ENCODE measurements around the gene S100PBP. TPM values are rescaled to one million over a fixed set of nuclear protein-coding genes. Genes with fewer than 3 reads are reported as not detected.

S100PBP gene
- total and polyA plus RNA-seq, 10 of the 15 experiments (the other 5 are each of a cell fraction or from before 2014, with no cell fraction given), result 17.0 to 98.3 (median 40.6) TPM

DNA sequence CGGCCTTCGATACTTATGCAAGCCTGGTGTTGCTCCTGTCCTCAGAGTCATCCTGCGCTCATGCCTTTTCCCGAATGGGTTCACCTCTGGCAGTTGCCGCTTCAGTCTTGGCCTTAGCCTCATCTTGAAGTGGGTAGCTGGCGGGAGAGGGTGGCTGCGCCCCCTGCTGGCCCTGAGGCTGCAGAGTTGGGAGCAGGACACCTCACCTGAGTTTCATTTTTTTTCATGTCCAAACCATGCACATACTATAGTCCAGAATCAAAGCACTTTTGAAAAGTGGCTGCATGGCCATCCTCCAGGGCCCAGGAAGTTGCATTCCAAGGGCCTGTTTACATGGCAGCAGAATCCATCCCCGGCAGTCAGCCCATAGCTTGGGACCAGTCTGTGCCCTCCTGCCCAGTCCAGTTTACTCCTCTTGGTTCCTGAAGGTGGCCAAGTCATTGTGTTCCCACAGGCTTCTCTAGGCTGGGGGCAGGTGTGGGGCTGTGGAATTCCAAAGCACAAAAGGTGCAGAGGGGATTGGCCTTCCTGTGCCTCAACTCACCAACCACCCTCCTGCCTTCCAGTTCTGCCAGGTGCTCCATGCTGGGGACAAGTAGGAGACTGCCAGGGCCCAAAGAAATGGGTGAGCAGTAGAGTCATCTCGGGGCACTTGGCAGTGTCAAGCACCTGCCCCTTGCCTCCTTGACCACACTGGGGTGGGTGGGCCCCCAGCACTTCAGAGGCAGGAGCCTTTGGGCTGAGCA, 44.3 kb upstream of the S100PBP start (continued):
- TF ChIP-seq RAD21 (IDR thresholded peaks at IDR 0.05; ENCODE audit: insufficient read depth, low read depth, low read length) (peak; percentile 85), SMARCA5 (IDR thresholded peaks at IDR 0.05) (peak; percentile 65; the same call in 1 of the 2 replicates), RELA (IDR thresholded peaks at IDR 0.05; ENCODE audit: borderline replicate concordance, partially characterized antibody) (peak; percentile 34), HDAC6 (IDR thresholded peaks at IDR 0.05; ENCODE audit: unreplicated experiment) (no peak), TAF1 (IDR thresholded peaks at IDR 0.05; ENCODE audit: borderline replicate concordance, low read depth, low read length) (no peak), SPI1 (IDR thresholded peaks at IDR 0.05; ENCODE audit: borderline replicate concordance, insufficient read depth, low read depth, low read length) (no peak), ATF7 (IDR thresholded peaks at IDR 0.05; ENCODE audit: low read depth) (no peak), ZNF384 (IDR thresholded peaks at IDR 0.05; ENCODE audit: borderline replicate concordance, low read depth, low read length) (peak; percentile 71), CREB1 (IDR thresholded peaks at IDR 0.05; ENCODE audit: low read depth) (0 out of 2 replicates have a peak, but pooled peaks have one; percentile 20), YY1 (IDR thresholded peaks at IDR 0.05; ENCODE audit: low read depth, low read length) (peak; percentile 78; the same call in 1 of the 2 replicates), RBBP5 (conservative IDR thresholded peaks at IDR 0.05) (no peak), TCF7 (IDR thresholded peaks at IDR 0.05; ENCODE audit: borderline replicate concordance) (no peak), SP1 (IDR thresholded peaks at IDR 0.05; ENCODE audit: low read depth, low read length) (no peak), LARP7 (IDR thresholded peaks at IDR 0.05) (peak; percentile 31; the same call in 1 of the 2 replicates)
- TF ChIP-seq, protein P1, sequence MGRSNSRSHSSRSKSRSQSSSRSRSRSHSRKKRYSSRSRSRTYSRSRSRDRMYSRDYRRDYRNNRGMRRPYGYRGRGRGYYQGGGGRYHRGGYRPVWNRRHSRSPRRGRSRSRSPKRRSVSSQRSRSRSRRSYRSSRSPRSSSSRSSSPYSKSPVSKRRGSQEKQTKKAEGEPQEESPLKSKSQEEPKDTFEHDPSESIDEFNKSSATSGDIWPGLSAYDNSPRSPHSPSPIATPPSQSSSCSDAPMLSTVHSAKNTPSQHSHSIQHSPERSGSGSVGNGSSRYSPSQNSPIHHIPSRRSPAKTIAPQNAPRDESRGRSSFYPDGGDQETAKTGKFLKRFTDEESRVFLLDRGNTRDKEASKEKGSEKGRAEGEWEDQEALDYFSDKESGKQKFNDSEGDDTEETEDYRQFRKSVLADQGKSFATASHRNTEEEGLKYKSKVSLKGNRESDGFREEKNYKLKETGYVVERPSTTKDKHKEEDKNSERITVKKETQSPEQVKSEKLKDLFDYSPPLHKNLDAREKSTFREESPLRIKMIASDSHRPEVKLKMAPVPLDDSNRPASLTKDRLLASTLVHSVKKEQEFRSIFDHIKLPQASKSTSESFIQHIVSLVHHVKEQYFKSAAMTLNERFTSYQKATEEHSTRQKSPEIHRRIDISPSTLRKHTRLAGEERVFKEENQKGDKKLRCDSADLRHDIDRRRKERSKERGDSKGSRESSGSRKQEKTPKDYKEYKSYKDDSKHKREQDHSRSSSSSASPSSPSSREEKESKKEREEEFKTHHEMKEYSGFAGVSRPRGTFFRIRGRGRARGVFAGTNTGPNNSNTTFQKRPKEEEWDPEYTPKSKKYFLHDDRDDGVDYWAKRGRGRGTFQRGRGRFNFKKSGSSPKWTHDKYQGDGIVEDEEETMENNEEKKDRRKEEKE (IDR thresholded peaks at IDR 0.05), result no peak
- TF ChIP-seq, protein P2, sequence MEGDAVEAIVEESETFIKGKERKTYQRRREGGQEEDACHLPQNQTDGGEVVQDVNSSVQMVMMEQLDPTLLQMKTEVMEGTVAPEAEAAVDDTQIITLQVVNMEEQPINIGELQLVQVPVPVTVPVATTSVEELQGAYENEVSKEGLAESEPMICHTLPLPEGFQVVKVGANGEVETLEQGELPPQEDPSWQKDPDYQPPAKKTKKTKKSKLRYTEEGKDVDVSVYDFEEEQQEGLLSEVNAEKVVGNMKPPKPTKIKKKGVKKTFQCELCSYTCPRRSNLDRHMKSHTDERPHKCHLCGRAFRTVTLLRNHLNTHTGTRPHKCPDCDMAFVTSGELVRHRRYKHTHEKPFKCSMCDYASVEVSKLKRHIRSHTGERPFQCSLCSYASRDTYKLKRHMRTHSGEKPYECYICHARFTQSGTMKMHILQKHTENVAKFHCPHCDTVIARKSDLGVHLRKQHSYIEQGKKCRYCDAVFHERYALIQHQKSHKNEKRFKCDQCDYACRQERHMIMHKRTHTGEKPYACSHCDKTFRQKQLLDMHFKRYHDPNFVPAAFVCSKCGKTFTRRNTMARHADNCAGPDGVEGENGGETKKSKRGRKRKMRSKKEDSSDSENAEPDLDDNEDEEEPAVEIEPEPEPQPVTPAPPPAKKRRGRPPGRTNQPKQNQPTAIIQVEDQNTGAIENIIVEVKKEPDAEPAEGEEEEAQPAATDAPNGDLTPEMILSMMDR (IDR thresholded peaks at IDR 0.05 in 2 of 3, conservative IDR thresholded peaks at IDR 0.05 in 1 of 3; ENCODE audit: control insufficient read depth in 2 of 3, extremely low read depth in 1 of 3, insufficient read depth in 1 of 3, low read depth in 3 of 3, low read length in 3 of 3), result peak; percentile 93 to 97 (median 96); a peak in 5 of 6 replicates
- TF ChIP-seq, protein P3, sequence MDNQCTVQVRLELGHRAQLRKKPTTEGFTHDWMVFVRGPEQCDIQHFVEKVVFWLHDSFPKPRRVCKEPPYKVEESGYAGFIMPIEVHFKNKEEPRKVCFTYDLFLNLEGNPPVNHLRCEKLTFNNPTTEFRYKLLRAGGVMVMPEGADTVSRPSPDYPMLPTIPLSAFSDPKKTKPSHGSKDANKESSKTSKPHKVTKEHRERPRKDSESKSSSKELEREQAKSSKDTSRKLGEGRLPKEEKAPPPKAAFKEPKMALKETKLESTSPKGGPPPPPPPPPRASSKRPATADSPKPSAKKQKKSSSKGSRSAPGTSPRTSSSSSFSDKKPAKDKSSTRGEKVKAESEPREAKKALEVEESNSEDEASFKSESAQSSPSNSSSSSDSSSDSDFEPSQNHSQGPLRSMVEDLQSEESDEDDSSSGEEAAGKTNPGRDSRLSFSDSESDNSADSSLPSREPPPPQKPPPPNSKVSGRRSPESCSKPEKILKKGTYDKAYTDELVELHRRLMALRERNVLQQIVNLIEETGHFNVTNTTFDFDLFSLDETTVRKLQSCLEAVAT (IDR thresholded peaks at IDR 0.05), result no peak

All from GM12878 (cell line).